Activated naive CD8-positive, alpha-beta T cell treated with anti-CD3 and anti-CD28 coated beads, Interleukin-2, amount 50 U/mL, for 24 hours (primary cell): ENCODE results near the gene PKD1L1.
"Not testable (repeated sequence)": the region's sequence is repeated elsewhere in the genome, so short reads cannot be mapped to it uniquely, and the experiment has no call there.

Source experiments
- ATAC-seq: fragments of 150-1000 bp; cut with Tn5 transposase; one replicate; pipeline ENCODE4 v1.10.0; 2021
- DNase-seq: peaks from one replicate; pipeline ENCODE4 v3.0.0; 2021
- H3K27ac Mint-ChIP-seq: one replicate; pipeline ENCODE4 v1.8.0; 2021; ENCODE audit warnings: mild to moderate bottlenecking, mixed read lengths
- H3K27me3 Mint-ChIP-seq: one replicate; pipeline ENCODE4 v1.8.0; 2021; ENCODE audit warnings: mixed read lengths
- H3K36me3 Mint-ChIP-seq: one replicate; pipeline ENCODE4 v1.8.0; 2021; ENCODE audit warnings: low read depth, mixed read lengths
- H3K4me1 Mint-ChIP-seq: one replicate; pipeline ENCODE4 v1.8.0; 2021; ENCODE audit warnings: mixed read lengths
- H3K4me3 Mint-ChIP-seq: one replicate; pipeline ENCODE4 v1.8.0; 2021; ENCODE audit warnings: mild to moderate bottlenecking, moderate library complexity, mixed read lengths
- H3K9me3 Mint-ChIP-seq: one replicate; pipeline ENCODE4 v1.8.0; 2021; ENCODE audit warnings: mixed read lengths

The PKD1L1 gene

GRCh38 chr7:47763063-47763974 lies 184.9 kb downstream of the PKD1L1 start:
- no peaks in the 10 kb centered on the region for H3K36me3 Mint-ChIP-seq
- H3K27ac Mint-ChIP-seq, result no peak overlapping the region
- DNase-seq (no peak), ATAC-seq (no peak)
- H3K27me3 Mint-ChIP-seq, result no peaks in the 10 kb centered on the region
- peaks cover 3% of the 10 kb centered on the region for H3K4me1 Mint-ChIP-seq
- peaks cover 5% of the 10 kb centered on the region for H3K9me3 Mint-ChIP-seq
- no peak overlapping the region for H3K4me3 Mint-ChIP-seq

GRCh38 chr7:47762746-47763062 lies 185.6 kb downstream of the PKD1L1 start:
- H3K27ac Mint-ChIP-seq, result no peak overlapping the region
- ATAC-seq, result no peak
- H3K4me1 Mint-ChIP-seq, result peaks cover 3% of the 10 kb centered on the region
- H3K36me3 Mint-ChIP-seq, result no peaks in the 10 kb centered on the region
- H3K9me3 Mint-ChIP-seq, result peaks cover 3% of the 10 kb centered on the region
- no peak overlapping the region for H3K4me3 Mint-ChIP-seq
- DNase-seq, result no peak
- no peaks in the 10 kb centered on the region for H3K27me3 Mint-ChIP-seq

GRCh38 chr7:47762207-47762606 lies 186.1 kb downstream of the PKD1L1 start:
- H3K9me3 Mint-ChIP-seq, result no peaks in the 10 kb centered on the region
- no peak for ATAC-seq
- no peaks in the 10 kb centered on the region for H3K36me3 Mint-ChIP-seq

GRCh38 chr7:47759056-47759706 lies 189.1 kb downstream of the PKD1L1 start:
- no peak overlapping the region for H3K27ac Mint-ChIP-seq
- DNase-seq (no peak), ATAC-seq (no peak)
- H3K27me3 Mint-ChIP-seq, result no peaks in the 10 kb centered on the region
- H3K4me1 Mint-ChIP-seq, result peaks cover 3% of the 10 kb centered on the region
- no peaks in the 10 kb centered on the region for H3K36me3 Mint-ChIP-seq
- H3K4me3 Mint-ChIP-seq, result no peak overlapping the region
- H3K9me3 Mint-ChIP-seq, result no peaks in the 10 kb centered on the region

More at GRCh38 chr7:47762207-47762606, 186.1 kb downstream of the PKD1L1 start:
- H3K27ac Mint-ChIP-seq, result no peak overlapping the region
- DNase-seq, result no peak
- peaks cover 3% of the 10 kb centered on the region for H3K4me1 Mint-ChIP-seq
- no peaks in the 10 kb centered on the region for H3K27me3 Mint-ChIP-seq
- no peak overlapping the region for H3K4me3 Mint-ChIP-seq

GRCh38 chr7:47758546-47758945 lies 189.7 kb downstream of the PKD1L1 start:
- Mint-ChIP-seq H3K36me3 (no peaks in the 10 kb centered on the region), H3K27ac (no peak overlapping the region), H3K9me3 (no peaks in the 10 kb centered on the region), H3K27me3 (no peaks in the 10 kb centered on the region), H3K4me1 (peaks cover 3% of the 10 kb centered on the region), H3K4me3 (no peak overlapping the region)
- ATAC-seq (no peak), DNase-seq (no peak)

GRCh38 chr7:47757921-47758411 lies 190.3 kb downstream of the PKD1L1 start:
- ATAC-seq, result no peak
- Mint-ChIP-seq H3K27ac (no peak overlapping the region), H3K27me3 (no peaks in the 10 kb centered on the region), H3K4me3 (no peak overlapping the region), H3K36me3 (no peaks in the 10 kb centered on the region), H3K4me1 (peaks cover 3% of the 10 kb centered on the region), H3K9me3 (no peaks in the 10 kb centered on the region)
- no peak for DNase-seq

GRCh38 chr7:47756636-47757035 lies 191.6 kb downstream of the PKD1L1 start:
- no peak for ATAC-seq

GRCh38 chr7:47755248-47755647 lies 193.0 kb downstream of the PKD1L1 start:
- Mint-ChIP-seq H3K9me3 (no peaks in the 10 kb centered on the region), H3K27me3 (peaks cover 3% of the 10 kb centered on the region), H3K36me3 (no peaks in the 10 kb centered on the region)

More at GRCh38 chr7:47756636-47757035, 191.6 kb downstream of the PKD1L1 start:
- no peaks in the 10 kb centered on the region for H3K4me1 Mint-ChIP-seq
- no peak overlapping the region for H3K27ac Mint-ChIP-seq
- H3K36me3 Mint-ChIP-seq, result no peaks in the 10 kb centered on the region
- DNase-seq, result no peak
- H3K27me3 Mint-ChIP-seq, result no peaks in the 10 kb centered on the region
- H3K4me3 Mint-ChIP-seq, result no peak overlapping the region
- no peaks in the 10 kb centered on the region for H3K9me3 Mint-ChIP-seq

GRCh38 chr7:47751724-47752123 lies 196.5 kb downstream of the PKD1L1 start:
- H3K9me3 Mint-ChIP-seq, H3K27ac Mint-ChIP-seq, DNase-seq, H3K27me3 Mint-ChIP-seq, H3K36me3 Mint-ChIP-seq, H3K4me1 Mint-ChIP-seq, ATAC-seq, H3K4me3 Mint-ChIP-seq: not testable (repeated sequence)

More at GRCh38 chr7:47755248-47755647, 193.0 kb downstream of the PKD1L1 start:
- Mint-ChIP-seq H3K4me1 (peaks cover 2% of the 10 kb centered on the region), H3K4me3 (no peak overlapping the region), H3K27ac (no peak overlapping the region)
- no peak for DNase-seq
- ATAC-seq, result no peak

- DNase-seq, result no peak
- H3K36me3 Mint-ChIP-seq, result no peaks in the 10 kb centered on the region
- no peak overlapping the region for H3K27ac Mint-ChIP-seq
- H3K9me3 Mint-ChIP-seq, result no peaks in the 10 kb centered on the region
- peaks cover 3% of the 10 kb centered on the region for H3K27me3 Mint-ChIP-seq
- ATAC-seq, result peak; percentile 43
- peaks cover 2% of the 10 kb centered on the region for H3K4me1 Mint-ChIP-seq
- no peak overlapping the region for H3K4me3 Mint-ChIP-seq
Observed at GRCh38 chr7:47751043-47751442, 197.2 kb downstream of the PKD1L1 start.

- Mint-ChIP-seq H3K9me3 (no peaks in the 10 kb centered on the region), H3K27ac (no peak overlapping the region), H3K27me3 (peaks cover 9% of the 10 kb centered on the region), H3K36me3 (no peaks in the 10 kb centered on the region), H3K4me3 (no peak overlapping the region), H3K4me1 (peaks cover 2% of the 10 kb centered on the region)
- no peak for DNase-seq
- ATAC-seq, result no peak
Observed at GRCh38 chr7:47748041-47748440, 200.2 kb downstream of the PKD1L1 start.

- no peak overlapping the region for H3K27ac Mint-ChIP-seq
- no peak for DNase-seq
- no peak overlapping the region for H3K4me3 Mint-ChIP-seq
- H3K36me3 Mint-ChIP-seq, result no peaks in the 10 kb centered on the region
- no peaks in the 10 kb centered on the region for H3K9me3 Mint-ChIP-seq
- H3K4me1 Mint-ChIP-seq, result peaks cover 2% of the 10 kb centered on the region
- H3K27me3 Mint-ChIP-seq, result peaks cover 11% of the 10 kb centered on the region
- no peak for ATAC-seq
Observed at GRCh38 chr7:47747160-47747559, 201.1 kb downstream of the PKD1L1 start.

GRCh38 chr7:47746468-47746867 lies 201.8 kb downstream of the PKD1L1 start:
- Mint-ChIP-seq H3K27me3 (peaks cover 15% of the 10 kb centered on the region), H3K36me3 (no peaks in the 10 kb centered on the region), H3K4me3 (no peak overlapping the region), H3K27ac (no peak overlapping the region), H3K9me3 (no peaks in the 10 kb centered on the region), H3K4me1 (peaks cover 2% of the 10 kb centered on the region)
- DNase-seq, result no peak
- no peak for ATAC-seq

GRCh38 chr7:47744883-47745282 lies 203.4 kb downstream of the PKD1L1 start:
- DNase-seq (no peak), ATAC-seq (no peak)
- Mint-ChIP-seq H3K27ac (no peak overlapping the region), H3K4me1 (no peaks in the 10 kb centered on the region), H3K27me3 (peaks cover 12% of the 10 kb centered on the region), H3K36me3 (no peaks in the 10 kb centered on the region), H3K4me3 (no peak overlapping the region), H3K9me3 (no peaks in the 10 kb centered on the region)

GRCh38 chr7:47743965-47744591 lies 204.2 kb downstream of the PKD1L1 start:
- ATAC-seq (no peak), DNase-seq (no peak)
- Mint-ChIP-seq H3K4me1 (peaks cover under 1% of the 10 kb centered on the region), H3K4me3 (no peak overlapping the region), H3K9me3 (no peaks in the 10 kb centered on the region), H3K27me3 (peaks cover 12% of the 10 kb centered on the region), H3K27ac (no peak overlapping the region), H3K36me3 (no peaks in the 10 kb centered on the region)
